ENCODE measurements around the gene EYA4.

Gene EYA4

GRCh38 chr6:133359256-133359655, 118.1 kb downstream of the EYA4 start:
- Histone ChIP-seq H3K36me3 (ENCODE audit: control insufficient read depth in 1 of 2, insufficient read depth in 2 of 2, low read length in 2 of 2) (no peaks in the 10 kb centered on the region), H3K4me1 (ENCODE audit: control insufficient read depth in 1 of 2, insufficient read depth in 2 of 2, low read length in 2 of 2) (no peaks in the 10 kb centered on the region), H3K9me3 (ENCODE audit: control insufficient read depth in 1 of 2, low read length in 2 of 2) (no peaks in the 10 kb centered on the region), H3K9ac (ENCODE audit: low read depth in 1 of 2, low read length in 2 of 2) (no peak overlapping the region), H3K27me3 (ENCODE audit: control insufficient read depth in 1 of 2, insufficient read depth in 2 of 2, low read length in 2 of 2) (no peaks in the 10 kb centered on the region), H3K27ac (ENCODE audit: low read depth, low read length) (no peak overlapping the region), H3K4me3 (ENCODE audit: low read depth in 1 of 2, low read length in 2 of 2) (no peak overlapping the region)

GRCh38 chr6:133359760-133360159, 118.6 kb downstream of the EYA4 start:
- H3K27me3 ChIP-seq (ENCODE audit: control insufficient read depth in 1 of 2, insufficient read depth in 2 of 2, low read length in 2 of 2) = no peaks in the 10 kb centered on the region
- H3K4me3 ChIP-seq (ENCODE audit: low read depth in 1 of 2, low read length in 2 of 2) = no peak overlapping the region
- H3K9ac ChIP-seq (ENCODE audit: low read depth in 1 of 2, low read length in 2 of 2) = no peak overlapping the region
- no peaks in the 10 kb centered on the region for H3K4me1 ChIP-seq (ENCODE audit: control insufficient read depth in 1 of 2, insufficient read depth in 2 of 2, low read length in 2 of 2)
- H3K27ac ChIP-seq (ENCODE audit: low read depth, low read length) = no peak overlapping the region
- H3K9me3 ChIP-seq (ENCODE audit: control insufficient read depth in 1 of 2, low read length in 2 of 2) = no peaks in the 10 kb centered on the region
- H3K36me3 ChIP-seq (ENCODE audit: control insufficient read depth in 1 of 2, insufficient read depth in 2 of 2, low read length in 2 of 2) = no peaks in the 10 kb centered on the region

- Histone ChIP-seq H3K9ac (ENCODE audit: low read depth in 1 of 2, low read length in 2 of 2) (no peak overlapping the region), H3K27ac (ENCODE audit: low read depth, low read length) (no peak overlapping the region), H3K4me1 (ENCODE audit: control insufficient read depth in 1 of 2, insufficient read depth in 2 of 2, low read length in 2 of 2) (no peaks in the 10 kb centered on the region), H3K36me3 (ENCODE audit: control insufficient read depth in 1 of 2, insufficient read depth in 2 of 2, low read length in 2 of 2) (no peaks in the 10 kb centered on the region), H3K9me3 (ENCODE audit: control insufficient read depth in 1 of 2, low read length in 2 of 2) (no peaks in the 10 kb centered on the region), H3K27me3 (ENCODE audit: control insufficient read depth in 1 of 2, insufficient read depth in 2 of 2, low read length in 2 of 2) (no peaks in the 10 kb centered on the region), H3K4me3 (ENCODE audit: low read depth in 1 of 2, low read length in 2 of 2) (no peak overlapping the region)
Measured at GRCh38 chr6:133360194-133360593, 119.0 kb downstream of the EYA4 start.

- H3K9ac ChIP-seq (ENCODE audit: low read depth in 1 of 2, low read length in 2 of 2) = no peak overlapping the region
- H3K36me3 ChIP-seq (ENCODE audit: control insufficient read depth in 1 of 2, insufficient read depth in 2 of 2, low read length in 2 of 2) = no peaks in the 10 kb centered on the region
- H3K9me3 ChIP-seq (ENCODE audit: control insufficient read depth in 1 of 2, low read length in 2 of 2) = no peaks in the 10 kb centered on the region
- H3K4me3 ChIP-seq (ENCODE audit: low read depth in 1 of 2, low read length in 2 of 2) = no peak overlapping the region
- H3K27ac ChIP-seq (ENCODE audit: low read depth, low read length) = no peak overlapping the region
- H3K27me3 ChIP-seq (ENCODE audit: control insufficient read depth in 1 of 2, insufficient read depth in 2 of 2, low read length in 2 of 2) = no peaks in the 10 kb centered on the region
- H3K4me1 ChIP-seq (ENCODE audit: control insufficient read depth in 1 of 2, insufficient read depth in 2 of 2, low read length in 2 of 2) = no peaks in the 10 kb centered on the region
Measured at GRCh38 chr6:133362813-133363212, 121.7 kb downstream of the EYA4 start.

DNA sequence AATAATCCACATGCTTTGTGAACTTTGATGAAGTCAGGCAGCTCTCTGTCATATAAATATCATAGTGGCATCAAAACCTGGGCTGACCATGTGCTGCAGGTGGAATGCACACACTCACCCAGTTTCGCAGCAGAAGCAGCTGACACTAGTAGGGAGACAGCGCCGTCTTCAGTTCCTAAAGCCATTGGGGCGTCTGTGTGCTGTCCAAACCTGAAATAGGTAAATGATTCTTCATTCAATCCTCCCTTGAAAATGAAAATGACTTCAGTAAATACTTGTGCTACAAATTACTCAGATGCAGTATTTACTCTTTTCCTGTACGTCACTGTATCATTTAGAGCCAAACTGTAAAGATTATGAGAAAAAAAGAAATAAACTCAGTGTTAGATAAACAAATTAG, 127.5 kb downstream of the EYA4 start:
- Histone ChIP-seq H3K9me3 (ENCODE audit: control insufficient read depth in 1 of 2, low read length in 2 of 2) (no peaks in the 10 kb centered on the region), H3K4me3 (ENCODE audit: low read depth in 1 of 2, low read length in 2 of 2) (no peak overlapping the region), H3K36me3 (ENCODE audit: control insufficient read depth in 1 of 2, insufficient read depth in 2 of 2, low read length in 2 of 2) (no peaks in the 10 kb centered on the region), H3K9ac (ENCODE audit: low read depth in 1 of 2, low read length in 2 of 2) (no peak overlapping the region), H3K4me1 (ENCODE audit: control insufficient read depth in 1 of 2, insufficient read depth in 2 of 2, low read length in 2 of 2) (no peaks in the 10 kb centered on the region), H3K27ac (ENCODE audit: low read depth, low read length) (no peak overlapping the region), H3K27me3 (ENCODE audit: control insufficient read depth in 1 of 2, insufficient read depth in 2 of 2, low read length in 2 of 2) (no peaks in the 10 kb centered on the region)

DNA sequence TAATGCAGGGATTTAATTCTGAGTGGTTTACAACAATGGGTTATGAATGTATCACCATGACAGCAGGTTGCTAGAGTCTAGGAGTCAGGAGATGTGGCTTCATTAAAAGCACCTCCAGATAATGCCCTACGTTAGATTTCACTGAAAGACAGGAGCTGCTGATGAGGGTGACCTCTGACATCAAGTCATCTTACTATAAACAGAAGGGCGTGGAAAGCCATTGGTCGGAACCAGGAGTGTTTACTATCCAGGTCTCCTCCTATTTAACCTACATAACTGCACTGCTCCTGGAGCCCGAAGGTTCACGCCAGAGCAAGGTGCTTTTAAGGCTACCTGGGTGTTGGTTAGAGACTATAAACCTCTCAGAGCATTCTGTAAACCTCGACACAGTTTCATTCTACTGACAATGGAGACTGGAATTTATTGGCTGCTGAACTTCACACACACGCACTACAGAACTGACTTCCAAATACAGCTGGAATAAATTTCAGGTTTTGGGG, 128.7 kb downstream of the EYA4 start:
- H3K9ac ChIP-seq (ENCODE audit: low read depth in 1 of 2, low read length in 2 of 2) = no peak overlapping the region

DNA sequence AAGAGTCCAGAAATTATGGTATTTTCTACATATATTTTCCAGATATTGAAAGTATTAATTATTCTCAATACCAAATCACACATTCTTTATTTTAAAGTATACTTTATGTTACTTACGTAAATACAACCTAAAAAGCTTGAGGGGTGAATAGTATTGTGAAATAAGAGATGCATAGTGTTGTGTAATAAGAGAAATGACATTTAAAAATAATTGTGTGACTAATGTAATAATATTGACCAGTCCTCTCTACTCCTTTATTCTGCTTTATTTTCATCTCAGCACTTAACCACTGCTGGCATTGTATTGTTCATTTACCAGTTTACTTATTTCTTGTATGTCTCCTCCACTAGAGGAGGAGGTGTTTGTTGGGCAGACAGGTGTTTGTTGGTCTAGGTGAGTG, 135.6 kb downstream of the EYA4 start:
- no peaks in the 10 kb centered on the region for H3K4me1 ChIP-seq (ENCODE audit: control insufficient read depth in 1 of 2, insufficient read depth in 2 of 2, low read length in 2 of 2)
- no peak overlapping the region for H3K27ac ChIP-seq (ENCODE audit: low read depth, low read length)
- no peak overlapping the region for H3K4me3 ChIP-seq (ENCODE audit: low read depth in 1 of 2, low read length in 2 of 2)
- no peaks in the 10 kb centered on the region for H3K36me3 ChIP-seq (ENCODE audit: control insufficient read depth in 1 of 2, insufficient read depth in 2 of 2, low read length in 2 of 2)
- no peaks in the 10 kb centered on the region for H3K27me3 ChIP-seq (ENCODE audit: control insufficient read depth in 1 of 2, insufficient read depth in 2 of 2, low read length in 2 of 2)
- no peak overlapping the region for H3K9ac ChIP-seq (ENCODE audit: low read depth in 1 of 2, low read length in 2 of 2)
- H3K9me3 ChIP-seq (ENCODE audit: control insufficient read depth in 1 of 2, low read length in 2 of 2) = no peaks in the 10 kb centered on the region

More for the DNA sequence above, 128.7 kb downstream of the EYA4 start:
- Histone ChIP-seq H3K27me3 (ENCODE audit: control insufficient read depth in 1 of 2, insufficient read depth in 2 of 2, low read length in 2 of 2) (no peaks in the 10 kb centered on the region), H3K27ac (ENCODE audit: low read depth, low read length) (no peak overlapping the region), H3K4me3 (ENCODE audit: low read depth in 1 of 2, low read length in 2 of 2) (no peak overlapping the region), H3K9me3 (ENCODE audit: control insufficient read depth in 1 of 2, low read length in 2 of 2) (no peaks in the 10 kb centered on the region), H3K4me1 (ENCODE audit: control insufficient read depth in 1 of 2, insufficient read depth in 2 of 2, low read length in 2 of 2) (no peaks in the 10 kb centered on the region), H3K36me3 (ENCODE audit: control insufficient read depth in 1 of 2, insufficient read depth in 2 of 2, low read length in 2 of 2) (no peaks in the 10 kb centered on the region)

GRCh38 chr6:133377219-133377618, 136.1 kb downstream of the EYA4 start:
- H3K9ac ChIP-seq (ENCODE audit: low read depth in 1 of 2, low read length in 2 of 2) = no peak overlapping the region
- no peaks in the 10 kb centered on the region for H3K4me1 ChIP-seq (ENCODE audit: control insufficient read depth in 1 of 2, insufficient read depth in 2 of 2, low read length in 2 of 2)
- no peak overlapping the region for H3K4me3 ChIP-seq (ENCODE audit: low read depth in 1 of 2, low read length in 2 of 2)
- H3K9me3 ChIP-seq (ENCODE audit: control insufficient read depth in 1 of 2, low read length in 2 of 2) = no peaks in the 10 kb centered on the region
- no peak overlapping the region for H3K27ac ChIP-seq (ENCODE audit: low read depth, low read length)
- H3K36me3 ChIP-seq (ENCODE audit: control insufficient read depth in 1 of 2, insufficient read depth in 2 of 2, low read length in 2 of 2) = no peaks in the 10 kb centered on the region
- H3K27me3 ChIP-seq (ENCODE audit: control insufficient read depth in 1 of 2, insufficient read depth in 2 of 2, low read length in 2 of 2) = no peaks in the 10 kb centered on the region

DNA sequence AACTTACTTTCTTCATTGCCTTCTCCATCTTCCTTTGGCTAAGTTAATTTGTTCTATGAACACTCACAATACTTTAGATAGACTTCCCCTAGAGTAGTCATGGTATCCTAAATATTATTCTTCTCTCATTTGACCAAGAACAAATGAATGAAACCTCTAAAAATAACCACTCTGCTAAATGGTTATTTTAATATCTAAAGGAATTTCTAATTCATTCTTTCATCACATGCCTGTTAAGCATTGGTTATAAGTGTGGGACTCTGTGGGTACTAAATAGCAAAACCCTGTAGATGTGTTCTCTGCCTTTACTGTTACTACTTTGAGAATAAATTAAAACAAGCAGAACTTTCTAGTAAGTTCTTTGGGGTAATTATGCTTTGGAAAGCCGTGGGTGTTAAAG, 138.9 kb downstream of the EYA4 start:
- H3K9ac ChIP-seq (ENCODE audit: low read depth in 1 of 2, low read length in 2 of 2) = no peak overlapping the region
- no peaks in the 10 kb centered on the region for H3K4me1 ChIP-seq (ENCODE audit: control insufficient read depth in 1 of 2, insufficient read depth in 2 of 2, low read length in 2 of 2)
- no peaks in the 10 kb centered on the region for H3K36me3 ChIP-seq (ENCODE audit: control insufficient read depth in 1 of 2, insufficient read depth in 2 of 2, low read length in 2 of 2)
- no peaks in the 10 kb centered on the region for H3K9me3 ChIP-seq (ENCODE audit: control insufficient read depth in 1 of 2, low read length in 2 of 2)
- H3K27ac ChIP-seq (ENCODE audit: low read depth, low read length) = no peak overlapping the region
- no peak overlapping the region for H3K4me3 ChIP-seq (ENCODE audit: low read depth in 1 of 2, low read length in 2 of 2)
- H3K27me3 ChIP-seq (ENCODE audit: control insufficient read depth in 1 of 2, insufficient read depth in 2 of 2, low read length in 2 of 2) = no peaks in the 10 kb centered on the region

- no peaks in the 10 kb centered on the region for H3K4me1 ChIP-seq (ENCODE audit: control insufficient read depth in 1 of 2, insufficient read depth in 2 of 2, low read length in 2 of 2)
- H3K9ac ChIP-seq (ENCODE audit: low read depth in 1 of 2, low read length in 2 of 2) = no peak overlapping the region
- no peak overlapping the region for H3K4me3 ChIP-seq (ENCODE audit: low read depth in 1 of 2, low read length in 2 of 2)
- H3K36me3 ChIP-seq (ENCODE audit: control insufficient read depth in 1 of 2, insufficient read depth in 2 of 2, low read length in 2 of 2) = no peaks in the 10 kb centered on the region
- H3K27me3 ChIP-seq (ENCODE audit: control insufficient read depth in 1 of 2, insufficient read depth in 2 of 2, low read length in 2 of 2) = no peaks in the 10 kb centered on the region
- H3K27ac ChIP-seq (ENCODE audit: low read depth, low read length) = no peak overlapping the region
- no peaks in the 10 kb centered on the region for H3K9me3 ChIP-seq (ENCODE audit: control insufficient read depth in 1 of 2, low read length in 2 of 2)
Measured at GRCh38 chr6:133380723-133381122, 139.6 kb downstream of the EYA4 start.

DNA sequence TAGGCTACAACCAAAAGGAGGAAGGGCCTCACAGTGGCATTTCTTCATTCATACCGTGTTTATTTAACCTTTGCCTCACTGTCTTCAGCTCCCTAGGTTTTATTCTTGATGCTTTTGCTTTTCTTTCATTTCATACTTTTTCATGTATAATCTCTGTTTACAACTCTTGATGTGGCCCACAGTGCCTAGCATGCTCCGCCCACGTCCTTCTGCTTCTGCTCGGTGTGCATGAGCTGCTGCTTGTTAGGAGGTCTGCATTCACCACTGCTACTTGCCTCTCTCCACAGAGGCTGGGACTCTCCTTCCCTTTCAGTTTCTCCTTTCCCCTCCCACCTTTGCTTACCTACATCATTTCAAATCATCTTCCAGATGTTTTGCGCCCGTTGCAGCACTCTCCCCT, 147.6 kb downstream of the EYA4 start:
- Histone ChIP-seq H3K4me1 (ENCODE audit: control insufficient read depth in 1 of 2, insufficient read depth in 2 of 2, low read length in 2 of 2) (no peaks in the 10 kb centered on the region), H3K27ac (ENCODE audit: low read depth, low read length) (no peak overlapping the region), H3K9ac (ENCODE audit: low read depth in 1 of 2, low read length in 2 of 2) (no peak overlapping the region), H3K4me3 (ENCODE audit: low read depth in 1 of 2, low read length in 2 of 2) (no peak overlapping the region), H3K36me3 (ENCODE audit: control insufficient read depth in 1 of 2, insufficient read depth in 2 of 2, low read length in 2 of 2) (no peaks in the 10 kb centered on the region), H3K9me3 (ENCODE audit: control insufficient read depth in 1 of 2, low read length in 2 of 2) (no peaks in the 10 kb centered on the region), H3K27me3 (ENCODE audit: control insufficient read depth in 1 of 2, insufficient read depth in 2 of 2, low read length in 2 of 2) (peaks cover 0 to 4% of the 10 kb centered on the region in 2 donors)
